SK-N-SH treated with all-trans-retinoic acid at 6 μM for 48 hours (cell line): ENCODE results near the gene AKT3.
A peak's percentile ranks its signal among the peaks of the same experiment; 100 is the strongest.

Source experiments
- ATAC-seq: fragments of 200-7000 bp; cut with Tn5 transposase; 3 replicates; pipeline ENCODE4 v1.9.1; 2020; ENCODE audit warnings: mild to moderate bottlenecking, moderate library complexity
- ARNTL ChIP-seq: fragments of 450-650 bp; formaldehyde crosslinking; IDR thresholded peaks from 2 replicates; pipeline ENCODE4 v1.5.0; 2020; ENCODE audit warnings: low read depth, mild to moderate bottlenecking, moderate library complexity, borderline replicate concordance
- BACH2 ChIP-seq: fragments of 250-450 bp; sonication (Bioruptor Pico); IDR thresholded peaks from 2 replicates; pipeline ENCODE4 v1.9.0; 2021; ENCODE audit warnings: mild to moderate bottlenecking, borderline replicate concordance
- CREB5 ChIP-seq: fragments of 250-450 bp; sonication (Bioruptor Pico); IDR thresholded peaks from 2 replicates; pipeline ENCODE4 v1.5.1; 2020; ENCODE audit warnings: low read depth, mild to moderate bottlenecking, moderate library complexity
- CSDC2 ChIP-seq: fragments of 250-450 bp; sonication (Bioruptor Pico); IDR thresholded peaks from 2 replicates; pipeline ENCODE4 v1.5.0; 2020; ENCODE audit warnings: mild to moderate bottlenecking, moderate library complexity
- CSRNP3 ChIP-seq: fragments of 250-450 bp; sonication (Bioruptor Pico); IDR thresholded peaks from 2 replicates; pipeline ENCODE4 v1.5.1; 2021; ENCODE audit warnings: mild to moderate bottlenecking, moderate library complexity
- ESRRG ChIP-seq: fragments of 250-450 bp; sonication (Bioruptor Pico); IDR thresholded peaks from 2 replicates; pipeline ENCODE4 v1.6.1; 2021; ENCODE audit warnings: mild to moderate bottlenecking
- GLIS3 ChIP-seq: fragments of 250-450 bp; sonication (Bioruptor Pico); IDR thresholded peaks from 2 replicates; pipeline ENCODE4 v1.5.0; 2020; ENCODE audit warnings: mild to moderate bottlenecking, moderate library complexity
- ISL1 ChIP-seq: fragments of 250-450 bp; sonication (Bioruptor Pico); IDR thresholded peaks from 2 replicates; pipeline ENCODE4 v2.1.2; 2022; ENCODE audit warnings: mild to moderate bottlenecking, moderate library complexity
- PATZ1 ChIP-seq: fragments of 250-450 bp; sonication (Bioruptor Pico); IDR thresholded peaks from 2 replicates; pipeline ENCODE4 v1.8.0; 2020; ENCODE audit warnings: mild to moderate bottlenecking, moderate library complexity, borderline replicate concordance
- POU6F1 ChIP-seq: fragments of 250-450 bp; sonication (Bioruptor Pico); IDR thresholded peaks from 2 replicates; pipeline ENCODE4 v1.8.0; 2021; ENCODE audit warnings: low read depth, mild to moderate bottlenecking, moderate library complexity, borderline replicate concordance
- PPARA ChIP-seq: fragments of 250-450 bp; sonication (Bioruptor Pico); IDR thresholded peaks from 2 replicates; pipeline ENCODE4 v1.5.0; 2020; ENCODE audit warnings: mild to moderate bottlenecking, borderline replicate concordance
- TCF4 ChIP-seq: fragments of 250-450 bp; sonication (Bioruptor Pico); IDR thresholded peaks from 2 replicates; pipeline ENCODE4 v1.8.0; 2021; ENCODE audit warnings: mild to moderate bottlenecking, moderate library complexity, borderline replicate concordance
- TOX ChIP-seq: fragments of 250-450 bp; sonication (Bioruptor Pico); IDR thresholded peaks from 2 replicates; pipeline ENCODE4 v1.8.0; 2021; ENCODE audit warnings: mild to moderate bottlenecking, moderate library complexity, borderline replicate concordance
- TSHZ2 ChIP-seq: fragments of 250-450 bp; sonication (Bioruptor Pico); IDR thresholded peaks from 2 replicates; pipeline ENCODE4 v1.5.0; 2020; ENCODE audit warnings: mild to moderate bottlenecking, moderate library complexity
- ZC3H10 ChIP-seq: fragments of 250-450 bp; sonication (Bioruptor Pico); IDR thresholded peaks from 2 replicates; pipeline ENCODE4 v1.5.1; 2021; ENCODE audit warnings: mild to moderate bottlenecking, moderate library complexity
- ZFP3 ChIP-seq: fragments of 250-450 bp; sonication (Bioruptor Pico); IDR thresholded peaks from 2 replicates; pipeline ENCODE4 v1.5.0; 2020; ENCODE audit warnings: mild to moderate bottlenecking, moderate library complexity
- ZFP30 ChIP-seq: fragments of 450-650 bp; formaldehyde crosslinking; IDR thresholded peaks from 2 replicates; pipeline ENCODE4 v1.5.0; 2022; ENCODE audit warnings: mild to moderate bottlenecking, moderate library complexity
- ZNF565 ChIP-seq: fragments of 450-650 bp; formaldehyde crosslinking; conservative IDR thresholded peaks from 2 replicates; pipeline ENCODE4 v1.5.0; 2020; ENCODE audit warnings: low read depth, mild to moderate bottlenecking, moderate library complexity
- ZNF70 ChIP-seq: fragments of 450-650 bp; formaldehyde crosslinking; IDR thresholded peaks from 2 replicates; pipeline ENCODE4 v1.5.0; 2020; ENCODE audit warnings: mild to moderate bottlenecking, moderate library complexity
- ZNF8 ChIP-seq: fragments of 450-650 bp; formaldehyde crosslinking; IDR thresholded peaks from 2 replicates; pipeline ENCODE4 v1.5.0; 2020; ENCODE audit warnings: mild to moderate bottlenecking, moderate library complexity

Gene AKT3

GRCh38 chr1:243582326-243582725 lies 267.7 kb downstream of the AKT3 start (continued):
- TF ChIP-seq GLIS3 (CRISPR knock-in tag): no peak
- no peak for TF ChIP-seq BACH2 (CRISPR knock-in tag)
- no peak for TF ChIP-seq CREB5 (CRISPR knock-in tag)
- no peak for TF ChIP-seq POU6F1
- no peak for TF ChIP-seq ESRRG (CRISPR knock-in tag)
- no peak for TF ChIP-seq CSRNP3

- TF ChIP-seq ZNF8: no peak
- TF ChIP-seq CSDC2 (CRISPR knock-in tag): no peak
- TF ChIP-seq POU6F1: no peak
- no peak for TF ChIP-seq CSRNP3
- TF ChIP-seq TCF4 (CRISPR knock-in tag): no peak
- TF ChIP-seq, all 23 proteins: peak for 0
- no peak for ATAC-seq
Measured at GRCh38 chr1:243580984-243581383, 269.1 kb downstream of the AKT3 start.

- TF ChIP-seq TCF4 (CRISPR knock-in tag): no peak
- TF ChIP-seq ARNTL (CRISPR knock-in tag): no peak
- no peak for TF ChIP-seq TSHZ2 (CRISPR knock-in tag)
- no peak for TF ChIP-seq CSDC2 (CRISPR knock-in tag)
- TF ChIP-seq PPARA (CRISPR knock-in tag): no peak
- TF ChIP-seq ESRRG (CRISPR knock-in tag): no peak
- no peak for TF ChIP-seq ZFP3 (CRISPR knock-in tag)
- TF ChIP-seq CREB5 (CRISPR knock-in tag): no peak
- no peak for TF ChIP-seq CSRNP3
- TF ChIP-seq ZNF565 (CRISPR knock-in tag): no peak
- no peak for TF ChIP-seq POU6F1
- TF ChIP-seq TOX (CRISPR knock-in tag): no peak
- TF ChIP-seq ZFP30 (CRISPR knock-in tag): no peak
- no peak for TF ChIP-seq PATZ1
- no peak for TF ChIP-seq ZC3H10 (CRISPR knock-in tag)
- TF ChIP-seq ISL1 (CRISPR knock-in tag): no peak
- TF ChIP-seq ZNF70 (CRISPR knock-in tag): no peak
- TF ChIP-seq, all 23 proteins: peak for 0
- ATAC-seq: peak; percentile 75
Measured at GRCh38 chr1:243580072-243580471, 270.0 kb downstream of the AKT3 start.
